ENCODE data around the gene HOPX. TPM values are rescaled to one million over a fixed set of nuclear protein-coding genes. Genes with fewer than 3 reads are reported as not detected.
"Not testable (repeated sequence)": the region's sequence is repeated elsewhere in the genome, so short reads cannot be mapped to it uniquely, and the experiment has no call there.

Gene HOPX
- polyA plus RNA-seq, 3 donors = 3.7 to 5.6 (median 4.5) TPM

- no peak overlapping the region for H3K27ac ChIP-seq (ENCODE audit: low read depth, low read length)
- 46 to 62% (median 60%) methylated on average over 3 of the region's 3 CpGs for WGBS, 3 donors
These were observed 10.3 kb upstream of the HOPX start for GRCh38 chr4:56691425-56691824.

GRCh38 chr4:56690393-56690792 is 9.3 kb upstream of the HOPX start:
- 65 to 80% (median 73%) methylated on average over 1 of the region's 1 CpG for WGBS, 3 donors
- H3K27ac ChIP-seq (ENCODE audit: low read depth, low read length) = no peak overlapping the region

- WGBS, 3 donors = 64 to 82% (median 80%) methylated on average over 2 of the region's 2 CpGs
- no peak overlapping the region for H3K27ac ChIP-seq (ENCODE audit: low read depth, low read length)
These were observed 8.3 kb upstream of the HOPX start for GRCh38 chr4:56689201-56689969.

GRCh38 chr4:56688094-56688647 is 7.1 kb upstream of the HOPX start:
- WGBS, 3 donors = 58 to 82% (median 67%) methylated on average over 2 of the region's 2 CpGs
- no peak overlapping the region for H3K27ac ChIP-seq (ENCODE audit: low read depth, low read length)

GRCh38 chr4:56686537-56687231 is 5.6 kb upstream of the HOPX start:
- no peak overlapping the region for H3K27ac ChIP-seq (ENCODE audit: low read depth, low read length)
- 77 to 93% (median 87%) methylated on average over 3 of the region's 3 CpGs for WGBS, 3 donors

GRCh38 chr4:56684320-56685050 is 3.4 kb upstream of the HOPX start:
- WGBS, 3 donors = 65 to 70% (median 69%) methylated on average over 4 of the region's 4 CpGs

GRCh38 chr4:56683455-56683854 is 2.4 kb upstream of the HOPX start:
- WGBS, 3 donors = 94 to 97% (median 97%) methylated on average over 2 of the region's 2 CpGs
- no peak overlapping the region for H3K27ac ChIP-seq (ENCODE audit: low read depth, low read length)

More at GRCh38 chr4:56684320-56685050, 3.4 kb upstream of the HOPX start:
- no peak overlapping the region for H3K27ac ChIP-seq (ENCODE audit: low read depth, low read length)

- H3K27ac ChIP-seq (ENCODE audit: low read depth, low read length) = no peak overlapping the region
- 37 to 54% (median 54%) methylated on average over 12 of the region's 12 CpGs for WGBS, 3 donors
These were observed 893 bp upstream of the HOPX start for GRCh38 chr4:56681853-56682525.

GRCh38 chr4:56680266-56680665 is 830 bp downstream of the HOPX start:
- H3K27ac ChIP-seq (ENCODE audit: low read depth, low read length) = no peak overlapping the region
- WGBS, 3 donors = 50 to 90% (median 74%) methylated on average over 1 of the region's 1 CpG

GRCh38 chr4:56677711-56678110 is 3.4 kb downstream of the HOPX start:
- no peak overlapping the region for H3K27ac ChIP-seq (ENCODE audit: low read depth, low read length)
- WGBS, 3 donors = 61 to 66% (median 62%) methylated on average over 4 of the region's 4 CpGs

GRCh38 chr4:56674984-56675383 is 6.1 kb downstream of the HOPX start:
- 78 to 80% (median 79%) methylated on average over 3 of the region's 3 CpGs for WGBS, 3 donors

GRCh38 chr4:56671860-56672259 is 9.2 kb downstream of the HOPX start:
- H3K27ac ChIP-seq (ENCODE audit: low read depth, low read length) = no peak overlapping the region
- WGBS, 3 donors = 60 to 69% (median 68%) methylated on average over 2 of the region's 2 CpGs

More at GRCh38 chr4:56674984-56675383, 6.1 kb downstream of the HOPX start:
- H3K27ac ChIP-seq (ENCODE audit: low read depth, low read length) = no peak overlapping the region

GRCh38 chr4:56671373-56671772 is 9.7 kb downstream of the HOPX start:
- H3K27ac ChIP-seq (ENCODE audit: low read depth, low read length) = no peak overlapping the region
- 59 to 94% (median 80%) methylated on average over 1 of the region's 1 CpG for WGBS, 3 donors

- 91 to 93% (median 93%) methylated on average over 4 of the region's 4 CpGs for WGBS, 3 donors
These were observed 12.8 kb downstream of the HOPX start for GRCh38 chr4:56668267-56668666.

GRCh38 chr4:56667396-56667795 is 13.7 kb downstream of the HOPX start:
- 29 to 56% (median 32%) methylated on average over 1 of the region's 1 CpG for WGBS, 3 donors
- not testable (repeated sequence) for H3K27ac ChIP-seq (ENCODE audit: low read depth, low read length)

More at GRCh38 chr4:56668267-56668666, 12.8 kb downstream of the HOPX start:
- H3K27ac ChIP-seq (ENCODE audit: low read depth, low read length) = no peak overlapping the region

GRCh38 chr4:56666279-56666678 is 14.8 kb downstream of the HOPX start:
- WGBS, 3 donors = 40 to 62% (median 42%) methylated on average over 2 of the region's 2 CpGs
- H3K27ac ChIP-seq (ENCODE audit: low read depth, low read length) = no peak overlapping the region

- no peak overlapping the region for H3K27ac ChIP-seq (ENCODE audit: low read depth, low read length)
- WGBS, 3 donors = 53 to 71% (median 60%) methylated on average over 5 of the region's 5 CpGs
These were observed 15.3 kb downstream of the HOPX start for GRCh38 chr4:56665781-56666180.

- 73 to 88% (median 83%) methylated on average over 3 of the region's 3 CpGs for WGBS, 3 donors
- no peak overlapping the region for H3K27ac ChIP-seq (ENCODE audit: low read depth, low read length)
These were observed 18.2 kb downstream of the HOPX start for GRCh38 chr4:56662782-56663468.
